ENCODE results near the gene GJC2.
A peak's percentile ranks its signal among the peaks of the same experiment; 100 is the strongest.

The GJC2 gene

DNA sequence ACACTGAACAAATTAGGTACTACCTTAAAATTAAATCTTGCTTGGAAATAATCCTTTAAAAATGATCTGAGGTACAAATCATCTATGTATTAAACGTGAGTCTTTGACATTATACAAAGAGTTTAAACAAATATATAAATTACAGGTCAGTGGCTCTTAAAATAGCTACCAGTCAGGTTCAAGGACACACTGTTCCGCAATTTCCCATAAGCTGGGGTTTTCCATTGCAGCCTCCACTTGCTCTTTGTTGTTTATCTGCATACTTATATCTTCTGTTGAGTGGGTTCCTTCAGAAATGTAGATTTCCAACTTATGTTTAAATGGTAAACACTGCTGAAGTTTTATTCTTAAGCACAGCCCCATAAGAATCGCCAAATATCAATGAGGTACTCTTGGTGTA, 34.9 kb upstream of the GJC2 start:
- no peak for DNase-seq

DNA sequence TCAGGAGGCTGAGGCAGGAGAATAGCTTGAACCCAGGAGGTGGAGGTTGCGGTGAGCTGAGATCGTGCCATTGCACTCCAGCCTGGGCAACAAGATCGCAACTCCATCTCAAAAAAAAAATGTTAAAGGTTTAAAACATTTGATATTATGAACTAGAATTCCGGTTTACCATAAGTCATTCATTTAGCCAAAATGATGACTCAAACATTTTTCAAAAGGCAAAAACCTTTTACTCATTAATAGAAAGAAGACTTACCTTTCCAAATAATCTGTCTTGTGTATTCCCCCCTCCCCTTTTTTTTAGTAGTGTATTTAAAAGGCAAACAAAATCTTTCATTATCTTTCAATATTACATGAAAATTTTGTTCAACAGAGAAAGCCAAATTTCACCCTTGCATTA, 32.4 kb upstream of the GJC2 start:
- no peak for DNase-seq

DNA sequence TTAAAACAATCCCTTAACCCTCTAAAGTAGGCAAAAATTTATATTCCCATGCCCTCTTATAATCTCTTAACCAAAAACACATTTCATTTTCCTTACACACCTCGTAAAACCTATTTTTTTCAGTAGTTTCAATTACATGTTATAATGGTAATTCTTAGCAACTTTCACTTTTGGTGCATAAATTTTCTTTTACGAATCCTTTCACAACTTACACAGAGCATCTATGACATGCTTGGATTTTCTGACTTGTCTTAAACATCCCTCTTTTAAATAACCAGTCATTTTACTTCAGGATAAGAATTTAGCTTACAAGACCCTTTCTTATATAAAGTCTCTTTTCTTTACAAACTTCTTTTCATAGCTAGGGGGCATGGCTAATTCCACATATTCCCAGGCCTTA, 31.7 kb upstream of the GJC2 start:
- no peak for DNase-seq

DNA sequence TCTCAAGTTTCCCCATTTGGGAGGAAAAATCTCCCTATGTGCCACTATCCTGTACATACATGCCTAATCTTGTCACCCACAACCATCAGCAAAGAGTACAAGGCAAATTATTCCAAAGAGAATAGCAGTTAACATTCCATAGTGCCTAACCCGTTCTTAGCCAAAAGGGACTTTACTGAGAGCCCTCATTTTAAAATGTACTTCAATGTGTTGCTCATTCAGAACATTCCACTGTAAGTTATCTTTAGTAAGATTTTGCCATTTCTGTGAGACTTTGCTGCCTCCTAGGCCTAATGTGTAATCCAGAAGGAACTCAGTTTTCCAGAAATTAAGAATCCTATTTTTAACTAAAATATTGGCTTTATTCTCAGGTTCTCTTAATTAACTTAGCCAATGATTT, 29.4 kb upstream of the GJC2 start:
- DNase-seq: no peak

DNA sequence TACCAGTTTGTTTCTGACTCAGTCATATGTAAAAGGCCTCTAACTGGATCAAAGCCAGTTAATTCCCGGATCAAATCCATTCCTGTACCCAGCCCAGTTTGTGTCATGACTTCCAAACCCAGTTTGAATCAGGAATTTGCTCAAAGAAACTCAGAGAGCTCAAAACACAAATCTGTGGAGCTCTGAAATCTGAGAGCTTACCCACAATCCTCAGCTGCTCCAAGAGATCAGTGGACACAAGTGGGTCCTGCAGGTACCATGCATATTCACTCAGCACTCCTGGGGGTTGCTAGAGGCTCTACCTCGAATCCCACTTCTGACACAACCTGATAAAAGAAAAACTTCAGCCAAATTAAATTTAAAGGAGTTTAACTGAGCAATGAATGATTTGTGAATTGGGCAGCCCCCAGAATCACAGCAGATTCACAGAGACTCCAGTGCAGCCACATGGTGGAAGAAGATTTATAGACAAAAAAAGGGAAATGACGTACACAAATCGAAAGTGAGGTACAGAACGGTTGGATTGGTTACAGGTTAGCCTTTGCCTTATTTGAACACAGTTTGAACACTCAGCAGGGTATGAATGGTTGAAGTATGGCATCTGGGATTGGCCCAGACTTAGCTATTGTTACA, 28.8 kb upstream of the GJC2 start:
- DNase-seq: no peak

DNA sequence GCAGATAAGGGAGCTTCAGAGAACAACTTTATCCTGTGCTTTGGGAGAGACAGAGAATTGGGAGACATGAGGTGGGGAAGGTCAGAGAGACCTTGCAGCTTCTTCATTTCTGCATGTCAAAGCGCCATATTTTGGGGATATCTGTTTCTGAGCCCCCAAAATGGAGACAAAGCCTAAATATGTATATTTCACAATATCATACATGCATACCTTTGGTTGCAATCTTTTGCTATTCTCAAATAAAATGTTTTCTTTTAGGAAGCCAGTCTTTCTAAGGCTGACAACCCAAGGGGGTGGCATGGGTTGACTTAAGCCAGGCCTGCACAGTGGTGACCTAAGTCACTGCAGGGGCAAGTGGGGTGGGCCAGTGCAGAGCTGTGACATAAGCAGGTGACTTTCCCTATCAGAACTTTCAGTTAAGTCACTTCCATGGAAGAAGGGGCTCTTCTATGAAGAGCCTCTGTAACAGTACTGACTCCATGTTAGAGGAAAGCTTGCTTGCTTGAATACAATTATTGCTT, 26.7 kb upstream of the GJC2 start:
- no peak for DNase-seq

DNA sequence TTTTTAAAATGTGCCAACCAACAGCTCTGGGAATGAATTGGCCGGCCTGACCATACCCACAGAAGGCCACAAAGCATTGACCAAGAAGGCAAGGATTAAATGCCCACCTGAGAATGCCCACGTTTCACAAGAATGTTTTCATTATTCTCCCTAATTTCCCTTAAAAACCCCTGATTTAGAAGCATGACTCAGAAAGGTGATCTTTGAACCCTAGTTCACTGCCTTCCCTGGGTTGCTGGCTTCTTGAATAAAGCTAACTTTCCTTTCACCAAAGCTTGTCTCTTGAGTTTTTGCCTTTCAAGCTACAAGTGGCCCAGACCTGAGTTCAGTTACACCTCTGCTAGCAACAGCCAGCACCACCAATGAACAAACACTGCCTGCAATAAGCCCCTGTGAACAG, 26.2 kb upstream of the GJC2 start:
- no peak for DNase-seq

DNA sequence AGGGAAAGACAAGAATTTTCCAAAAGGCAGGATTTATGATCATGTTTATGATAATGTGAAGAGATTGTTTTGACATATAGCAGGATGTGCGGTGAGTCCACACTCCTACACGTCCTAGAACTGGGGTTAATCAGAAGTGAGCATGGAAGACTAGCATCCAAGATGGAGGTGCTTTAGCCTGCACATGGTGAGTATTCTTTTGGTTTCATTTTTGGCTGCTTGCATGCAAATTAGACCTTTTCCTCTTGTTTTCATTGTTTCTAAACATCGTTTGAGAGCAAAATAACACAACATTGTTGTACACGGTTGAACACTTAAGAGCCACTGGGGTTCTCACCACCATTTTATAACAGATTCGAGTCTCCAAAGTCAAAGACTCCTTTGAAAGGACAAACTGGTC, 24.5 kb upstream of the GJC2 start:
- no peak for DNase-seq

DNA sequence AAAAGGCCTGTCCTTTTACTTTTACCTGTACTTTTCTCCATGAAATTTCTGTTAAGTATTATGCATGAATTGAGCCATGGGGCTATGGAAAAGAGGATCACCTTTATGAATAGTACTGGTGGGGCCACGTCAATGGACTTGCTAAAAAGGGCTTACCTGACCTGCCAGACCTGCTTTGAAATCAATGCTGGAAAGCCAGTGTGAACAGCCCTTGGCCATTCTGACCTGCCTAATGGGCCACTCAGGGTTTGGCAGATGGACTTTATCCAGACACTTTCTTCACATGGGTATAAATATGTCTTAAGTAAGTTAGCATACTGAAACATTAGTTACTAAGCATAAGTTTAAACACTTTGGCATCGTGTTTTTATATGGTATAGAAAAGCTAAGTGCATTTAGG, 18.0 kb upstream of the GJC2 start:
- DNase-seq: no peak

DNA sequence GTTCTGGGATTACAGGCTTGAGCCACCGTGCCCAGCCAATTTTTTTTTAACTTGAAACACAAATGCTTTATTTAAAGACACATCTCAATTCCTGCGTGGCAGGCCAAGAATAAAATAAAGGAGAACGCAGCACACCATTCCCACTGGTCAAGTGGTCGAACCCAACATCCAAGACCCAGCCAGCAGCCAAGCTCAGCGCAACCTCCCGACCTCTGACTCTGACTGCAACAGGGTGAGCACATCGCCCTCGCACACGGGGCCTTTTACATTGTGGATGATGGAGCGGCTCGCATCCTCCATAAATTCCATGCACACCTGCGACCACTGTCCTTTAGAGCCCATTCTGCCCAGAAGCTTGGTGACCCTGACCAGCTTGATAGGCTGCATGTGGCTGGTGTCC, 15.1 kb upstream of the GJC2 start:
- DNase-seq: no peak

DNA sequence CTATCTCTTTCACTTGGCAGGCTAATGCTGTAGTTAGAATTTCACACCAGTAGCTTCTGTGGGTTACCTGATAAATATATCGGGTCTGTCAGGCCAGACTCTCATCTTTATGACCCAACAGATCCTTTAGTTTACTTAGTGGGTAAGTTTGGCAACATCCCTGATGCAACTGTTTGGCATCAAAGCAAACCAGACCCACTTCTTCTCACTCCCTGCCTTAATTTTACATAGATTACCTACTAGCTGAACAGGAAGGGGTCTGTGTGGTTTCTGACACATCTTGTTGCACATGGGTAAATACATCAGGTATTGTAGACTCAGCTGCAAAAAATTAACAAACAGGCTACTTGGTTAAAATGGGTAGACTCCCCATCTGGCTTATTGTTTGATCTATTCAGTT, 12.8 kb upstream of the GJC2 start:
- DNase-seq: no peak

DNA sequence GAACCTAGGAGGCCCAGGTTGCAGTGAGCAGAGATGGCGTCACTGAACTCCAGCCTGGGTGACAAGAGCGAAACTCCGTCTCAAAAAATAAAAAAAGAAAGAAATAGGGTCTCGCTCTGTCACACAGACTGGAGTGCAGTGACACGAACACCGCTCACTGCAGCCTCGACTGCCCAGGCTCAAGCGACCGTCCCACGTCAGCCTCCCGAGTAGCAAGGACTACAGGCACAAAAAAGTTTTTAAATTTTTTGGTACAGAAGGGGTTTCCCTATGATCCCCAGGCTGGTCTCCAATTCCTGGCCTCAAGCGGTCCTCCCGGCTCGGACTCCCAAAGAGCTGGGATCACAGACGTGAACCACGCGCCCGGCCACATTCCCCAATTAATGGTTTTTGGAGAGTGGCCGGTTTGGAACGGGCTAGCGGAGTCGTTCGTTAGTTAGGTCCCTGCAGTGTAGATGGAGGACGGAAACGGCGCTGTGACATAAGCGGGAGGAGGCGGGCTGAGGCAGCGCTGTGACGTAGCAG, 10.3 kb upstream of the GJC2 start:
- no peak for DNase-seq

DNA sequence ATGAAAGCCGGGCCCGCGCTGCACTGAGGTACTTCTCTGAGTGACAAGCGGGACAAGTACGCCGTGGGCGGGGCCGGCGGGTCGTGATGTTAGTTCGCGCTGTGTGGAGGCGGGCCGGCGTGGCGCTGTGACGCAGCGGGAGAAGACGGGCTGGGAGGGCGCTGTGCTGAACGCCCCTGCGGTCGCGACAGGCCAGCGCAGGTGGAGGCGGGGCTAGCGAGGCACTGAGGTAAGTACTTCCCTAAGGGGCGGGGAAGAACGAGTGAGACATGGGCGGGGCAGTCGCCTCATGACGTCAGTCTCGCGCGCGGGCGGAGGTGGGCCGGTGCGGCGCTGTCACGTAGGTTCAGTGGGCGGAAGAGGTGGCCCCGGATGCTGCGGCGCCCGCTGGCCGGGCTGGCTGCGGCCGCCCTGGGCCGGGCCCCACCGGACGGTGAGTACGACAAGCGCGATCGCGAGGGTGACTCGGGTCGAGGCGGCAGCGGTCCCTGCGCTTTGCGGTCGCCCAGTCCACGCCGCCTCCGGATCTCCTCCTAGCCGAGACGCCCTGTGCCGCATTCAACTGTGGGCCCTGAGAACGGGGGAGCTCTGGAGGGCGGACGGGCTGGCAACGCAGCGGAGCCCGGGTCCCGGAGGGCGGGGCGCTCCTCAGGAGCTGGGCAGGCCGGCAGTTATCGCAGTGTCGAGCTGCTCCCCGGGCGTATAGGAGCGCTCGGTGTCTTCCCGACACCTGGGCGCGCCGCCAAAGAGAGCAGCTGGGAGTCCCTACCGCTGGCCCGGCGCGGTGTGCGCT, 9.6 kb upstream of the GJC2 start, which contains the start of gene GUK1:
GUK1 (plus strand) TSS at position 349 of the 793 bp plus-strand sequence; CDS start at position 373, 24 bp downstream.
- peak; percentile 100 for DNase-seq

DNA sequence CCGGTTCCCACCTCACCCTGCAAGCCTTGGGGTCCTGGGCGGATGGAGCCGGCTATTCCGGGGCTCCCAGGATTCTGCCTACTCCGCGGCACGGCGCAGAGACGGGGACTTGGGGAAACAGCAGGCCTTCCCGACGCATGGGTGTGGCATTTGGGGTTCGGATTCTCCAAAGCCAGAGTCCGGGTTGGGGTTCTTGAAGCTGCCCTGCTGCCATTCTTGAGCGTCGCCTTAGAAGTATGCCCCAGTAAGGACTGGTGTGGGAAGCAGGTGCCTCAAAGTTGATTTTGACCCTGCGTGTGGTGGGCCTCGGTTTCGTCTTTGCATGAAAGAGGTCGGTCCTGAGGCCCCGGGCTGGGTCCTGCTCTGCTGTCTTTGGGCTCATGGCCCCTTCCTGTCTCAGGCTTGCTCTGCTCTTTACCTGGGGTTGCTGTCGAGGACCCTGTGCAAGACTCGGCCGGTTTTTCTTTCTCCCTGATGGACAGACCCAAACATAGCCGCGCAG, 9.0 kb upstream of the GJC2 start:
- no peak for DNase-seq

DNA sequence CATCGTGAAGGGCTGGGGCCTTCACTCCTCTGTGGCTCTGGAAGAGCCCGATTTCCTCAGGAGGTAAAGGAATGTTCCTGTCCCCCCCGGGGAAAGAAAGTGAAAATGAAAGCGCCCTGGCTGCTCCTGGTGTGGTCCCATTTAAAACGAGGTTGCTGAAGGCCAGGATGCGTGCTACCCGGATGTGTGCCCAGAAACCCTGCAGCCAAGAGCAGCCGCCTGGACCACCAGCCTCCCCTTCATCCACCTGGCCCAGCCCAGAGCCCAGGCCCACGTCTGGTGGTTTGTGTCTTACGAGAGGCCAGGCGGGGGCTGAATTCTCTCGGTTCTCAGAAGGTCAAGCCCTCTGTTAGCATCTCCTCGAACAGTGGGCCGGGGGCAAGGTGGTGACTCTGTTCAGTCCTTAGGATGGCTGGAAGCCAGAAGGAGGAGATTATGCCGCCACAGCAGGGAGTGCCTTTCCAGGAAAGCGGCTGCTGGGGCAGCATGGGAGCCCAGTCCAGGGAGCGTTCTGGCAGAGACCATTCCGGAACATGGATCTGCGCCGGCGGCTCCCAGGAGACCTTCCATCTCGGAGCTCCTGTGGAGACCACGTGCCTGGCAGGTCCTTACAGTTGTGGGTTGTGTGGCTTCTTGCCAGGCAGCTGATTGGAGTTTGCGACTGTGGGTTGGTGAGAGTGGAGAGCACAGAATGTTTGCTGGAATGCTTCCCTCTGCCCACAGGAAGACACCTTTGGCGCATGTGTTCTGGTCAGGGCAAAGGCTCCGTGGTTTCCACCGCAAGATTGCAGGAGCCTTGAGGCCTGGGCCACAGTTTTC, 8.3 kb upstream of the GJC2 start:
- DNase-seq: no peak

DNA sequence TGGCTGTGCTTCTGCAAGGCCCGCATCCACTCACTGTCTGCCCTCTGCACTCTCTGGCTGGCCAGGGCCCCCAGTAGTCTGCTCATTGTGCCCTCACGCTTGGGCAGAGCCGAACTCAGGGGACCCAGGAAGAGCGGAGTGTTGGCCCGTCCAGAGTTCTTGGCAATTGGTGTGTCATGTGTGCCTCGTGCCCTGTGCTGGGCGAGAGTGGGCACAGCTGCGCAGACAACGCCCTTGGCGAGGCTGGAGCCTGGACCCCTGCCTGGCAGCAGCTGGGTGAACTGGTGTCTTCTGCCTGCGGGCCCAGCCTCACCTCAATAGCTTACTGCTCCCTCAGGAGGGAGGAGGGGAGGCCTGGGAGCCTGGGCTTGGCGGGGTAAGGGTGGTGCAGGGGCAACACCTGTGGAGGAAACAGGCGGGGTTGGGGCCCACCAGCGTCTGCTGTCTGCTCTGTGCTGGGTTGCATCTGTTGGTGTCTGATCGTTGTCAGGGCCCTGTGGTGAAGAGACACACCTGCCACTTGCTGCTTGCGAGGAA, 7.5 kb upstream of the GJC2 start:
- no peak for DNase-seq

DNA sequence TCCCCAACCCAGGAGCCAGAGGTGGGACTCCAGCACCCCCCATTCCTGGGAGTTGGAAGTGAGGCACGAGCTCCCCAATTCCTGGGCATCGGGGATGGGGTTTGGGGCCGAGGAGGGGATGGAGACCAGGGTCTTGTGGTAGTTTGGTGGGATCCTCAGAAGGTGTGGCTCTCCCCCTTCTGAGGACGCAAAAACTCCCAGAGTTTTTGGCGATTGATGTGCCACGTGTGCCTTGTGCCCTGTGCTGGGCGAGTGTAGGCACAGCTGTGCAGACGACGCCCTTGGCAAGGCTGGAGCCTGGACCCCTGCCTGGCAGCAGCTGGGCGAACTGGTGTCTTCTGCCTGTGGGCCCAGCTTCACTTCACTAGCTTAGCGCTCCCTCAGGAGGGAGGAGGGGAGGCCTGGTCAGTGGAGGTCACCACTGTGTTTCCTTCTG, 7.0 kb upstream of the GJC2 start:
- no peak for DNase-seq

DNA sequence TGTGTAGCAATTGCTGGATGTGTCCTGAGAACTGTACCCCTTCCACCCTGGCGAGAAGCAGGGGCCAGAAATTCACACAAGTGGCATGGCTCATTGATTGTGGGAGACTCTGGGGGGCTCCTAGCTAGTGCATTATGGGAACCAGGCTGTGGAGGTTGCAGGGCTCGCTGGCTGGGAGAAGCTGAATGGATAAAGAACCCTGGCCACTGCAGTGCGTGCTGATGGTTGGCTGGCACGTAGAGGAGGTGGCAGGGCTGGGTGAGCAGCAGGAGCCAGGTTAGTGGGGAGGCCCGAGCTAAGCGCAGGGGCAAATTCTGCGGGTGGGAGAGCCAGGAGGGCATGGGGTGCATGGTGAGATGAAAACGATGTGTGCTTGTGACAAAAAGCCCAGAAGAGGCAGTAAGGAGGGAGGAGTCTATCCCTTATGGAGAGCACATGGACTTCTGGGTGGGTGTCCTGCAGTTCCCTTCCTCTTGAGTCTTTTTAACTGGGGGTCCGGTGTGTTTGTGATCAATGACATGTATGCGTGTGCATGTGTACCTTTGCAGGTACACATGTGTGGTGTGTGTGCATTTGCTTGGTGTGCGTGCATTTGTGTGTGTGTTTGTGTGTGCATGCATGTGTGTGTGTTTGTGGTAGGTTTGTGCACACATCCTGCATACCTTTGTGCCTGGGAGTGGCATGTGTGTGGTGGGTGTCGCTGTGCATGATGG, 6.1 kb upstream of the GJC2 start:
- no peak for DNase-seq

DNA sequence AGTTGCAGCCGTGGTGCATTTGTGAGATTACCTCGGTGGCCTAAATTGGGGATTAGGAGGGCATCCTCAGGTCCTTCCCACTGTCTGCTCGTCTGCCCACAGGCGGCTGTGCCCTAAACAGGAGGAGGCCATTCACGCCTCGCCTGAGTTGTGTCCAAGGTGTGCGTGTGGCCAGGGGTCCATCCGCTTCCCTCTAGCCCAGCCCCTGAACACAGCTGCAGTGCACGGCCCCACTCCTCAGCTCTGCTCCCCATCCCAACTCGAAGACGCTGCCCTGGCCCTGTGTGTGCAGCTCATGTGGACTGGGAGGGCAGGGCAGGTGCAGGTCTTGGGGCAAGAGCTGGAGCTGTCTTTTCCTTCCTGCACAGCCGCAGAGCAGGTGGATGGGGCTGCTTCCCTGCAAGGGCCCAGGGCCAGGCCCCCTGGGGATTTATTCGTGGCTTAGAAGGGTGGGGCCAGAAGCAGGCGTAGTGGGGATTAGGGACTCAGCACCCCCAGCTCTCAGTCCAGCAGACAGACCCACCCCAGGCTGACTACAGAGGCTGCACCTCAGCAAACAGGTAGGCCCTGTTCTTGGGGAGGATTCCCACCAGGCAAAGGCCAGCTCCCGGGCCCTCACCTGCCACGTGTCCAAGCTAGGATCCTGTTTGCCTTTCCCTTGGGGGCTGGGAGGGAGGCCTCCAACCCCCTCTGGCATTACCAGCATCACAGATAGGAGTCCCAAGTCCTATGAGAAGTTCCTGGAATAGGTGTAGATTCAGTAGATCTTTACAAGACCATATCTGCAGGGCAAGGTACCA, 5.3 kb upstream of the GJC2 start:
- no peak for DNase-seq

DNA sequence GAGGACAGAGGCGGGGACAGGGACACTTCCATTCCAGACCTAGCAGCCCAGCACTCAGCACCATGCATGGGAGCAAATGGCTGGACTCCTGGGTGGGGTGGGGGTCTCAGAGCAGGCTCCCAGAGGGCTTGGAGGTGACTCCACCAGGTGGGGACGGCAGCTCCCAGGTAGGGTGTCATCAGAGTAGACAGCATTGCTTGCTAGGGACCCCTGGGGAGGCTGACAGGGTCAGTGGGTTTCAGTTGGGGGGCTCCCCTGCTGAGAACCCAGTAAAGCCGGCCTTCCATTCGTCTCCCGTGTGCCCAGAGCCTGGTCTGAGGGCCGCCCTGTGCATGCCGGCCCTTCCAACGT, 4.8 kb upstream of the GJC2 start:
- DNase-seq: no peak
